HG03575 (cell line): ENCODE data around the gene ATPAF2.
"Not testable (repeated sequence)": the region's sequence is repeated elsewhere in the genome, so short reads cannot be mapped to it uniquely, and the experiment has no call there.

Source experiments
- ATAC-seq: cut with Tn5 transposase; IDR thresholded peaks from one replicate; pipeline ENCODE4 v1.9.1; 2021; ENCODE audit not compliant: unreplicated experiment, insufficient number of reproducible peaks, low FRiP score; ENCODE audit errors: extremely low read depth

Gene ATPAF2

GRCh38 chr17:18017958-18018357, 21.0 kb downstream of the ATPAF2 start:
- no peak for ATAC-seq

GRCh38 chr17:18016426-18016825, 22.5 kb downstream of the ATPAF2 start:
- no peak for ATAC-seq

- ATAC-seq = no peak
Observed at GRCh38 chr17:18015593-18015992, 23.4 kb downstream of the ATPAF2 start.

GRCh38 chr17:18014006-18014405, 25.0 kb downstream of the ATPAF2 start:
- no peak for ATAC-seq

GRCh38 chr17:18011286-18011685, 27.7 kb downstream of the ATPAF2 start:
- no peak for ATAC-seq

- no peak for ATAC-seq
Observed at GRCh38 chr17:18009609-18010420, 29.2 kb downstream of the ATPAF2 start.

GRCh38 chr17:18008496-18009268, 30.3 kb downstream of the ATPAF2 start:
- ATAC-seq = no peak

GRCh38 chr17:18006495-18007239, 32.3 kb downstream of the ATPAF2 start:
- ATAC-seq = no peak

GRCh38 chr17:18005496-18005895, 33.5 kb downstream of the ATPAF2 start:
- ATAC-seq = no peak

- ATAC-seq = no peak
Observed at GRCh38 chr17:18004884-18005305, 34.1 kb downstream of the ATPAF2 start.

GRCh38 chr17:18004345-18004744, 34.6 kb downstream of the ATPAF2 start:
- no peak for ATAC-seq

GRCh38 chr17:18002171-18002570, 36.8 kb downstream of the ATPAF2 start:
- no peak for ATAC-seq

GRCh38 chr17:18000030-18000408, 38.9 kb downstream of the ATPAF2 start:
- ATAC-seq = no peak

GRCh38 chr17:17999364-18000029, 39.5 kb downstream of the ATPAF2 start:
- ATAC-seq = no peak

GRCh38 chr17:17998934-17999333, 40.0 kb downstream of the ATPAF2 start:
- no peak for ATAC-seq

- not testable (repeated sequence) for ATAC-seq
Observed at GRCh38 chr17:17995887-17996286, 43.1 kb downstream of the ATPAF2 start.

- ATAC-seq = no peak
Observed at GRCh38 chr17:17994271-17995069, 44.5 kb downstream of the ATPAF2 start.

- no peak for ATAC-seq
Observed at GRCh38 chr17:17993852-17994251, 45.1 kb downstream of the ATPAF2 start.
